Measurements from ENCODE around the gene HOXB7. TPM values are rescaled to one million over a fixed set of nuclear protein-coding genes. Genes with fewer than 3 reads are reported as not detected.

The HOXB7 gene
- total RNA-seq, 1 donor from 2014 or later, result not detected

DNA sequence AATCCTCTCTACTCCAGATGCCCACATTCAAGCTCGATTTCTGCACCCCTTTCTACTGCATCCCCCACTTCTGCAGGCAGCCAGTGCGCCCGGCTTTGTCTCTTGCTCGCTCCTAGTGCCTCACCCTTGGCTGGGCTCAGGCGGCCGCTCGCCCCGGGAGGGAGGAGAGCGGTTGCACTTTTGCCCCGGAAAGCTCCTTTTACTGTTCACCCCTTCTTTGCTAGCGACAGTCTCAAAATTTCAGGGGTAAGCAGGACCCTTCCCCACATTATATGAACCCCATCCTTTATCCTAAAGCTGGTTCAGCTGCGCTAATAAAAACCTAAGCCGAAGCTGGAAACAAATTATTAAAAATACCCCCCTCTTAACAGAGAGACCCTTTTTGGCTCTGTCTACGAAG, 18.2 kb downstream of the HOXB7 start:
- Mint-ChIP-seq H3K27ac (ENCODE audit: unreplicated experiment) (no peak overlapping the region), H3K4me3 (ENCODE audit: unreplicated experiment) (no peak overlapping the region), H3K4me1 (ENCODE audit: unreplicated experiment) (peaks cover 10% of the 10 kb centered on the region), H3K36me3 (ENCODE audit: unreplicated experiment) (no peaks in the 10 kb centered on the region), H3K9me3 (ENCODE audit: unreplicated experiment) (no peaks in the 10 kb centered on the region), H3K27me3 (ENCODE audit: unreplicated experiment) (peaks cover 97% of the 10 kb centered on the region)
- DNase-seq (ENCODE audit: extremely low spot score, unreplicated experiment), result no peak
- TF ChIP-seq, protein P1, sequence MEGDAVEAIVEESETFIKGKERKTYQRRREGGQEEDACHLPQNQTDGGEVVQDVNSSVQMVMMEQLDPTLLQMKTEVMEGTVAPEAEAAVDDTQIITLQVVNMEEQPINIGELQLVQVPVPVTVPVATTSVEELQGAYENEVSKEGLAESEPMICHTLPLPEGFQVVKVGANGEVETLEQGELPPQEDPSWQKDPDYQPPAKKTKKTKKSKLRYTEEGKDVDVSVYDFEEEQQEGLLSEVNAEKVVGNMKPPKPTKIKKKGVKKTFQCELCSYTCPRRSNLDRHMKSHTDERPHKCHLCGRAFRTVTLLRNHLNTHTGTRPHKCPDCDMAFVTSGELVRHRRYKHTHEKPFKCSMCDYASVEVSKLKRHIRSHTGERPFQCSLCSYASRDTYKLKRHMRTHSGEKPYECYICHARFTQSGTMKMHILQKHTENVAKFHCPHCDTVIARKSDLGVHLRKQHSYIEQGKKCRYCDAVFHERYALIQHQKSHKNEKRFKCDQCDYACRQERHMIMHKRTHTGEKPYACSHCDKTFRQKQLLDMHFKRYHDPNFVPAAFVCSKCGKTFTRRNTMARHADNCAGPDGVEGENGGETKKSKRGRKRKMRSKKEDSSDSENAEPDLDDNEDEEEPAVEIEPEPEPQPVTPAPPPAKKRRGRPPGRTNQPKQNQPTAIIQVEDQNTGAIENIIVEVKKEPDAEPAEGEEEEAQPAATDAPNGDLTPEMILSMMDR (IDR thresholded peaks at IDR 0.05), result no peak

DNA sequence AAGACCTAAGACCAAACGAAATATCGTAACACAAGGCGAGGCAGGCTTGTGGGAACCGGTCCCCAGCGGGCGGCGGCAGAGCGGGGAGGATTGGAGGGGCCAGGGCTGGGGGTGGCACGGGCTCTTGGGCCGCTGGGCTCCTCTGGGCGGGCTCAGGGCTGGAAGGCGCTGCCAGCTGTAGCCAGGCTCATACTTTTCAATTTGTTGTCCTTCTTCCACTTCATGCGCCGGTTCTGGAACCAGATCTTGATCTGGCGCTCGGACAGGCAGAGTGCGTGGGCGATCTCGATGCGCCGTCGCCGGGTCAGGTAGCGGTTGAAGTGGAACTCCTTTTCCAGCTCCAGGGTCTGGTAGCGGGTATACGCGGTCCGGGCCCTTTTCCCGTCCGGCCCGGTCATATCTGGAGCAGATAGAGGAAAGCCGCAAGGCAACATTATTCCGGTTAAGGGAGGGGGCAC, 18.7 kb downstream of the HOXB7 start:
- TF ChIP-seq, protein P1 (IDR thresholded peaks at IDR 0.05), result no peak
- Mint-ChIP-seq H3K9me3 (ENCODE audit: unreplicated experiment) (no peaks in the 10 kb centered on the region), H3K4me1 (ENCODE audit: unreplicated experiment) (peaks cover 10% of the 10 kb centered on the region), H3K36me3 (ENCODE audit: unreplicated experiment) (no peaks in the 10 kb centered on the region), H3K27me3 (ENCODE audit: unreplicated experiment) (peaks cover 97% of the 10 kb centered on the region), H3K4me3 (ENCODE audit: unreplicated experiment) (no peak overlapping the region), H3K27ac (ENCODE audit: unreplicated experiment) (no peak overlapping the region)
- no peak for DNase-seq (ENCODE audit: extremely low spot score, unreplicated experiment)

DNA sequence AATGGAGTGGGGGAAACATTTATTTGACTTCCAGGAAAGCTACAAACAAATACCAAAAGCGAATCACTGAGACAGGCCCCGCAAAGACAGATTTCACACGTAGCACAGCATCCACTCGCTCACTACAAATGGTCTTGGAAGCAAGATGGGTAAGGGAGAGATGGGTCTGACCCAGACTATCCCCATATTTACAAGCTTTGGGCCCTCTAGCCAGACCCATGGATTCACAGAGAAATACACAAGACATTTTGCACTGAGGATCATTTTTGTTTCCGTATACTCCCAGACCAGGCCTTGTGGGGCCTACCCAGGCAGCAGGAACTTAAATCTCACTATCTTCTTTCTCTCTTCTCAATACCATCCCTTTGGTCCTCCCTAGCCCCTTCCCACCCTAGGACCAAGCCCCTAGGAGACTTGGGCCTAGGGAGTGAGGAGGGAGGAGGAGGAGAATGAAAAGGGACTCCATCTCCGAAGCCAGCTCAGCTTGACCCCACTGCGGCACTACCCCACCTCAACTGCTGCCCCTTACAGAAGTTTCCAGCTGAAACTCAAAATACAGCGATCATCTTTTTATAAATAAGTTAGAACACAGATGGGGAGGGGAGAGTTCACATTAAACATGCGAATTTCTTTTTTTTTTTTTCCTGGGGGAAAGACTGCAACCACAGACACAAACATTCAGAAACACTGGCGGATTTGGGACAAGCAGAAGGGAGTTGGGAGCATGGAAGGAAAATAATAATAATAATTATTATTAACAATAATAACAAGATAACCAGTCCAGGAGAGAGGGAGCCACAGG, 19.4 kb downstream of the HOXB7 start:
- H3K4me1 Mint-ChIP-seq (ENCODE audit: unreplicated experiment), result peaks cover 8% of the 10 kb centered on the region
- H3K27ac Mint-ChIP-seq (ENCODE audit: unreplicated experiment), result no peak overlapping the region
- DNase-seq (ENCODE audit: extremely low spot score, unreplicated experiment), result no peak
- TF ChIP-seq, protein P1 (IDR thresholded peaks at IDR 0.05), result no peak
- H3K27me3 Mint-ChIP-seq (ENCODE audit: unreplicated experiment), result peaks cover 97% of the 10 kb centered on the region
- H3K9me3 Mint-ChIP-seq (ENCODE audit: unreplicated experiment), result no peaks in the 10 kb centered on the region
- H3K36me3 Mint-ChIP-seq (ENCODE audit: unreplicated experiment), result no peaks in the 10 kb centered on the region
- no peak overlapping the region for H3K4me3 Mint-ChIP-seq (ENCODE audit: unreplicated experiment)

DNA sequence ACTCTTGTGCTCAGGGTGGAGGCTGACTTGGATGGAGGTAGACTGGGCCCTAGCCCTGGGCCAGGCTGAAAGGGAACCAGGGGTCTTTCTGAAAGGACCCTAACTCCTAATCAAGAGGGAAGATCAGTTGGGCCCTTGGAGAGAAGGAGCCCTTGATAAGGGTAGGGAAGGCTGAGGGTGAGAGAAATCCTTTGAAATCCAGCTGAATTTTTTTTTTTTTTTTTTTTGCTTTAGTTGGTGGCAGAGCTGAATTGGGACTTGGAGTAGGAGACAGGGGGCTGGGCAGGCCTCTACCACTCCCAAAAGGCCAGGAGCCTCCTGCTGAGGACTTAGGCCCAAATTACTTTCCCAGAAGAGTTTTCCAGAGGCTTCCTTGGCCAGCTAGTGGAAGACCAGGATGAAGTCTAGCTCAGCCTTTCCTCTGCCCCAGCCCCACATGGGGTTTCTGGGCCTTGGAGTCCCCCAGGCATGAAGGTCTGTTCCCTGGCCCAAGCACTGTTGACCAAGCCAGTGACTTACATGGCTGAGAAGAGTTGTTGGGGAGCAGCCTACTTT, 20.1 kb downstream of the HOXB7 start:
- H3K36me3 Mint-ChIP-seq (ENCODE audit: unreplicated experiment), result no peaks in the 10 kb centered on the region

More for the DNA sequence above, 20.1 kb downstream of the HOXB7 start:
- H3K9me3 Mint-ChIP-seq (ENCODE audit: unreplicated experiment), result no peaks in the 10 kb centered on the region
- peaks cover 12% of the 10 kb centered on the region for H3K4me1 Mint-ChIP-seq (ENCODE audit: unreplicated experiment)
- no peak for DNase-seq (ENCODE audit: extremely low spot score, unreplicated experiment)
- H3K4me3 Mint-ChIP-seq (ENCODE audit: unreplicated experiment), result no peak overlapping the region
- H3K27ac Mint-ChIP-seq (ENCODE audit: unreplicated experiment), result no peak overlapping the region
- TF ChIP-seq, protein P1 (IDR thresholded peaks at IDR 0.05), result no peak
- peaks cover 98% of the 10 kb centered on the region for H3K27me3 Mint-ChIP-seq (ENCODE audit: unreplicated experiment)

All from osteocyte (in vitro differentiated cells).